GM18526 (cell line): Measurements from ENCODE around the gene HNF4A.

Source experiments
- POLR2A ChIP-seq: IDR thresholded peaks from 3 replicates; pipeline ENCODE4 v1.6.1; 2011; ENCODE audit not compliant: insufficient read length; ENCODE audit errors: extremely low read depth

HNF4A gene

GRCh38 chr20:44418069-44418905 lies 62.8 kb downstream of the HNF4A start:
- TF ChIP-seq POLR2A = no peak

GRCh38 chr20:44419131-44419844 lies 63.8 kb downstream of the HNF4A start:
- no peak for TF ChIP-seq POLR2A

GRCh38 chr20:44420497-44420896 lies 65.0 kb downstream of the HNF4A start:
- TF ChIP-seq POLR2A = no peak

GRCh38 chr20:44422083-44422482 lies 66.6 kb downstream of the HNF4A start:
- no peak for TF ChIP-seq POLR2A

GRCh38 chr20:44423480-44423879 lies 68.0 kb downstream of the HNF4A start:
- TF ChIP-seq POLR2A = no peak

GRCh38 chr20:44424039-44424495 lies 68.6 kb downstream of the HNF4A start:
- TF ChIP-seq POLR2A = no peak

- no peak for TF ChIP-seq POLR2A
Observed at GRCh38 chr20:44425923-44426322, 70.4 kb downstream of the HNF4A start.

GRCh38 chr20:44426879-44427790 lies 71.6 kb downstream of the HNF4A start:
- no peak for TF ChIP-seq POLR2A

GRCh38 chr20:44427804-44428173 lies 72.3 kb downstream of the HNF4A start:
- TF ChIP-seq POLR2A = no peak

- TF ChIP-seq POLR2A = no peak
Observed at GRCh38 chr20:44428174-44429016, 72.9 kb downstream of the HNF4A start.

- no peak for TF ChIP-seq POLR2A
Observed at GRCh38 chr20:44429017-44429339, 73.5 kb downstream of the HNF4A start.

GRCh38 chr20:44429419-44430269 lies 74.1 kb downstream of the HNF4A start:
- no peak for TF ChIP-seq POLR2A

GRCh38 chr20:44430270-44431065 lies 75.0 kb downstream of the HNF4A start:
- no peak for TF ChIP-seq POLR2A
